H1 (cell line): ENCODE data around the gene TAS2R19. TPM values are rescaled to one million over a fixed set of nuclear protein-coding genes. Genes with fewer than 3 reads are reported as not detected.

Experiments
- CEBPB ChIP-seq: IDR thresholded peaks from 2 replicates; pipeline ENCODE4 v1.6.1; 2012; ENCODE audit warnings: low read depth, low read length
- CTBP2 ChIP-seq: IDR thresholded peaks from 2 replicates; pipeline ENCODE4 v1.7.0; 2011; ENCODE audit warnings: borderline replicate concordance, mild to moderate bottlenecking, moderate library complexity, mixed read lengths, low read length; ENCODE audit not compliant: insufficient read depth, insufficient read length
- KDM1A ChIP-seq: fragments of 200-600, 300-600 bp; sonication (generic); IDR thresholded peaks from 2 replicates; pipeline ENCODE4 v1.7.1; 2016; ENCODE audit warnings: mild to moderate bottlenecking, low read length, borderline replicate concordance
- RAD21 ChIP-seq, 2 experiments: IDR thresholded peaks in 1 of 2; conservative IDR thresholded peaks in 1 of 2; 2 replicates each; pipeline ENCODE4 v1.6.1; 2011; ENCODE audit warnings: low read depth in 2 of 2, low read length in 2 of 2, improper control_type of control experiment in 1 of 2, inconsistent platforms in 1 of 2, mild to moderate bottlenecking in 1 of 2, moderate library complexity in 1 of 2
- polyA plus RNA-seq, 7 experiments: library from polyadenylated mRNA; depleted of rRNA in 3 of 7; stranded (reverse) in 5 of 7; unstranded in 2 of 7; fragments of >200 nt in 5 of 7; fragments of 200-250 nt in 2 of 7; gene quantifications; 1 replicate in 5 of 7; 2 replicates in 1 of 7; 4 replicates in 1 of 7; pipeline versions ENCODE4 v1.2.1 to v1.2.3, GENCODE V29; 2011 to 2013; ENCODE audit warnings: missing spikeins in 2 of 7, mixed read lengths in 2 of 7
- total RNA-seq: library from RNA; stranded (reverse); fragmentation: NEBNext Ultra II Directional; extraction: Animal tissue kit (Norgen Biotek cat#: 25700); gene quantifications from 2 replicates; pipeline ENCODE4 v1.2.1, GENCODE V29; 2021
- TF ChIP-seq, protein P1 (sequence below): IDR thresholded peaks from 2 replicates; pipeline ENCODE4 v1.6.1; 2012; ENCODE audit warnings: low read length, inconsistent platforms

Gene TAS2R19
- total and polyA plus RNA-seq, 2 of the 8 experiments (the other 6 are each of a cell fraction or from before 2014, with no cell fraction given), result 0.97 to 0.99 TPM

DNA sequence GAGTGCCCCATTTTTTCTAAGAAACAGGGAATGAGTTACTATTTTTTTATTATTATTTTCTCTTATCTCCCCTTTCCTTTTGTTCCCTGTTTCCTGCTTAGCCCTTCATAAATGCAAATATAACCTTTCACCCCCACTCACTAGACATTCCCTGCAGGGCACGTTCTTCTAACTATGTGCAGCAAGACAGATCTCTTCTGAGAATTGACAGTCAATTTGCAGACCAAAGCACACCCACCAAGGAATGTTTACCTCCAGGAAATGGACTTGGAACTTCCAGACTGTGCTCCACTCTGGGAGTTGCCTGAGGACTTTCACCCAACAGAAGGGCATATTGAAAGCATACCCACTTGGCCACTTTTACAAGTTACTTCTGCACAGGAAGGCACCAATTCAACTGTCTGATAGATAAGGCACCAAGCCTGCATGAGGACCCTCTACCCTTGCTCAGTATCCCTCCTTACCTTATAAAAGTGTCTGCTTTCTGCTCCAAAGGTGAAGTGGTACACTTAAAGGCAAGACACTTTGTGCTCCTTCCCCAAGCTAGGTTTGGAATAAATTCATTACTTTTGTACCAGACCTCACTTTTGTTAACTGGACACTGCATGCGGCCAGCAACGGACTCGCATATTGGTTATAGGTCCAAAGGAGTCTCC is 6.5 kb downstream of the TAS2R19 start (continued):
- TF ChIP-seq RAD21 (IDR thresholded peaks at IDR 0.05 in 1 of 2, conservative IDR thresholded peaks at IDR 0.05 in 1 of 2; ENCODE audit: low read depth in 2 of 2, low read length in 2 of 2) (no peak), CEBPB (no peak), CTBP2 (no peak), KDM1A (no peak)
- TF ChIP-seq, protein P1, sequence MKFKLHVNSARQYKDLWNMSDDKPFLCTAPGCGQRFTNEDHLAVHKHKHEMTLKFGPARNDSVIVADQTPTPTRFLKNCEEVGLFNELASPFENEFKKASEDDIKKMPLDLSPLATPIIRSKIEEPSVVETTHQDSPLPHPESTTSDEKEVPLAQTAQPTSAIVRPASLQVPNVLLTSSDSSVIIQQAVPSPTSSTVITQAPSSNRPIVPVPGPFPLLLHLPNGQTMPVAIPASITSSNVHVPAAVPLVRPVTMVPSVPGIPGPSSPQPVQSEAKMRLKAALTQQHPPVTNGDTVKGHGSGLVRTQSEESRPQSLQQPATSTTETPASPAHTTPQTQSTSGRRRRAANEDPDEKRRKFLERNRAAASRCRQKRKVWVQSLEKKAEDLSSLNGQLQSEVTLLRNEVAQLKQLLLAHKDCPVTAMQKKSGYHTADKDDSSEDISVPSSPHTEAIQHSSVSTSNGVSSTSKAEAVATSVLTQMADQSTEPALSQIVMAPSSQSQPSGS, result no peak
